ENCODE results near the gene ADARB2. TPM values are rescaled to one million over a fixed set of nuclear protein-coding genes. Genes with fewer than 3 reads are reported as not detected.
A peak's percentile ranks its signal among the peaks of the same experiment; 100 is the strongest.

The ADARB2 gene
- total RNA-seq, 8 experiments from 2014 or later: 0.13 to 2.6 (median 1.5) TPM

GRCh38 chr10:1393481-1393880 is 343.8 kb downstream of the ADARB2 start:
- 37 to 100% (median 92%) methylated on average over 1 to 8 of the region's 8 CpGs; no CpG with 5 or more reads in 1 of the 10 experiments for WGBS, 10 experiments
- H3K4me1 ChIP-seq (replicated peaks in 1 of 2): peaks cover 6 to 8% of the 10 kb centered on the region in 2 donors
- in situ Hi-C loops (cut with MboI; ENCODE audit: low pct_unique_long_range_greater_than_20kb in 2 of 9, low sequenced_read_pairs in 9 of 9, unreplicated experiment in 9 of 9): no loop called here
- H3K27ac ChIP-seq: no peak overlapping the region
- no peak for ATAC-seq (replicated peaks in 6 of 8)
- H3K4me3 ChIP-seq: no peak overlapping the region

DNA sequence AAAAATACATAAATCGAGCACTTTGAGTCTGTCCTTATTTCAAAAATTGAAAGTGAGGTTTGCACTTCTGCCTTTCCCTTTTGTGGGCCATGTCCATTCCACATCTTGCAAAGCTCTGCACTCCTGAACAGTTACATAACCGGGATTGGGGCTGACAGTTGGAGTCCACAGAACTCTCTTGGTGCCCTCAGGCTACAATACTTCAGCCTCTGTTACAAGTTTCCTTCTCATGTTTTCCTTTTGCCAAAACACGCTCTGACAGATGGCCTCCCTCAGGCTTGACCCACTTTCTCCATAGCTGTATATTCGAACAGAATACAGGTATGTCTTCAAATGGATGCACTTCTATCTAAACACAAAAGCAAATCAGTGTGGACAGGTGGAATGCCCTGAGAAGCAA is 345.2 kb downstream of the ADARB2 start:
- 0 to 94% (median 0%) methylated on average over 1 to 4 of the region's 4 CpGs; no CpG with 5 or more reads in 3 of the 10 experiments for WGBS, 10 experiments

GRCh38 chr10:1390200-1390599 is 347.1 kb downstream of the ADARB2 start:
- Histone ChIP-seq H3K4me1 (replicated peaks in 1 of 2) (no peaks in the 10 kb centered on the region), H3K4me3 (no peak overlapping the region), H3K27ac (no peak overlapping the region)
- ATAC-seq (replicated peaks in 6 of 8): no peak
- in situ Hi-C loops (cut with MboI; ENCODE audit: low pct_unique_long_range_greater_than_20kb in 2 of 9, low sequenced_read_pairs in 9 of 9, unreplicated experiment in 9 of 9): no loop called here
- WGBS, 10 experiments: 0 to 100% (median 82%) methylated on average over 1 to 3 of the region's 3 CpGs

More for the DNA sequence above, 345.2 kb downstream of the ADARB2 start:
- peaks cover 6 to 8% of the 10 kb centered on the region in 2 donors for H3K4me1 ChIP-seq (replicated peaks in 1 of 2)
- no peak for ATAC-seq (replicated peaks in 6 of 8)
- in situ Hi-C loops (cut with MboI; ENCODE audit: low pct_unique_long_range_greater_than_20kb in 2 of 9, low sequenced_read_pairs in 9 of 9, unreplicated experiment in 9 of 9): no loop called here
- H3K27ac ChIP-seq: no peak overlapping the region
- H3K4me3 ChIP-seq: no peak overlapping the region

GRCh38 chr10:1384026-1384425 is 353.3 kb downstream of the ADARB2 start:
- Histone ChIP-seq H3K4me1 (replicated peaks in 1 of 2) (peaks cover 9 to 19% of the 10 kb centered on the region in 2 donors), H3K27ac (no peak overlapping the region), H3K4me3 (no peak overlapping the region)
- WGBS, 10 experiments: 0 to 100% (median 87%) methylated on average over 1 to 5 of the region's 5 CpGs; no CpG with 5 or more reads in 1 of the 10 experiments
- in situ Hi-C loops (cut with MboI; ENCODE audit: low pct_unique_long_range_greater_than_20kb in 2 of 9, low sequenced_read_pairs in 9 of 9, unreplicated experiment in 9 of 9): no loop called here
- no peak for ATAC-seq (replicated peaks in 6 of 8)

- WGBS, 10 experiments: 0 to 100% (median 83%) methylated on average over 1 to 8 of the region's 13 CpGs; no CpG with 5 or more reads in 1 of the 10 experiments
- Histone ChIP-seq H3K4me1 (replicated peaks in 1 of 2) (peaks cover 13 to 26% of the 10 kb centered on the region in 2 donors), H3K27ac (no peak overlapping the region), H3K4me3 (no peak overlapping the region)
- in situ Hi-C loops (cut with MboI; ENCODE audit: low pct_unique_long_range_greater_than_20kb in 2 of 9, low sequenced_read_pairs in 9 of 9, unreplicated experiment in 9 of 9): no loop called here
- ATAC-seq (replicated peaks in 6 of 8): no peak
Measured at GRCh38 chr10:1382711-1383110, 354.6 kb downstream of the ADARB2 start.

DNA sequence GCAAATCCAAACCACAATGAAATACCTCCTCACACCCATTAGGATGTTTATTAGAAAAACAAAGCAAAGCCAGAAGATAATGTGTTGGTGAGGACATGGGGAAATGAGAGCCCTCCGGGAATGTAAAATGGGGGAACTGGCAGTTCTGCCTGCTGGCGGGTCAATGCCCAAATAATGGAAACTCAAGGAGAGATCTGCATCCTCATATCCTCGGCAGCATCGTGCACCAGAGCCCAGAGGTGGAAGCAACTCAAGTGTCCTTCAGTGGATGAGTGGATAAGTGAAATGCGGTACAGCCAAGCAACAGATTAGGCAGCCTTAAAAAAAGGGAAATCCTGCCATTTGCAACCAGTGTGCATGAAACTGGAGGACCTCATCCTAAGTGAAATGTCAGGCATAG is 356.0 kb downstream of the ADARB2 start:
- Histone ChIP-seq H3K4me3 (no peak overlapping the region), H3K4me1 (replicated peaks in 1 of 2) (peaks cover 17 to 30% of the 10 kb centered on the region in 2 donors), H3K27ac (no peak overlapping the region)
- WGBS, 10 experiments: 0 to 86% (median 40%) methylated on average over 1 to 5 of the region's 5 CpGs; no CpG with 5 or more reads in 3 of the 10 experiments
- in situ Hi-C loops (cut with MboI; ENCODE audit: low pct_unique_long_range_greater_than_20kb in 2 of 9, low sequenced_read_pairs in 9 of 9, unreplicated experiment in 9 of 9): no loop called here
- ATAC-seq (replicated peaks in 6 of 8): no peak

GRCh38 chr10:1380088-1380671 is 357.1 kb downstream of the ADARB2 start:
- in situ Hi-C loops (cut with MboI; ENCODE audit: low pct_unique_long_range_greater_than_20kb in 2 of 9, low sequenced_read_pairs in 9 of 9, unreplicated experiment in 9 of 9): no loop called here
- H3K4me3 ChIP-seq: no peak overlapping the region
- ATAC-seq (replicated peaks in 6 of 8): peak in 5 of 8 experiments; percentile 25 to 71 (median 64)
- peaks cover 17 to 30% of the 10 kb centered on the region in 2 donors for H3K4me1 ChIP-seq (replicated peaks in 1 of 2)
- WGBS, 10 experiments: 1 to 56% (median 29%) methylated on average over 2 to 13 of the region's 16 CpGs; no CpG with 5 or more reads in 1 of the 10 experiments
- H3K27ac ChIP-seq: no peak overlapping the region

DNA sequence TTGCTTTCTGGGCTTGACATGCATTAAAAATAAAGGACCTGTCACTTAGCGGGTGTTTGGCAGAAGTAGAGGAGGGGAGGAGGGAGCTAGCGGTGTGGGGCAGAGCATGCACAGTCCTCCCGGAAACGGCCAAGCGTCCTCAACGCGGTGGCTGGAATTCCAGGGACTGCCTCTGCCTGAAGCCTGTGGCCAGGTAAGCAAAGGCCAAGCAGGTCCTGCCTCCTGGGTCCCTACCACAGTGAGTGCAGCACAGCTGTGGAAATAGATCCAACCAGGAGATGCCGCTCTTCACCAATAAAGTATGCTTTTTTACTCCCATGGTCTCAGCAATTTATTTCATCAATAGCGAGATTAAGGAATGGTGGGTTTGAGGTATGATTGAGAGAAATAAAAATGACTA is 357.7 kb downstream of the ADARB2 start:
- in situ Hi-C loops (cut with MboI; ENCODE audit: low pct_unique_long_range_greater_than_20kb in 2 of 9, low sequenced_read_pairs in 9 of 9, unreplicated experiment in 9 of 9): no loop called here
- 4 to 100% (median 60%) methylated on average over 2 to 8 of the region's 9 CpGs; no CpG with 5 or more reads in 5 of the 10 experiments for WGBS, 10 experiments
- H3K4me1 ChIP-seq (replicated peaks in 1 of 2): peaks cover 17 to 34% of the 10 kb centered on the region in 2 donors
- no peak overlapping the region for H3K27ac ChIP-seq
- ATAC-seq (replicated peaks in 6 of 8): peak in 5 of 8 experiments; percentile 20 to 45 (median 38)
- H3K4me3 ChIP-seq: no peak overlapping the region

DNA sequence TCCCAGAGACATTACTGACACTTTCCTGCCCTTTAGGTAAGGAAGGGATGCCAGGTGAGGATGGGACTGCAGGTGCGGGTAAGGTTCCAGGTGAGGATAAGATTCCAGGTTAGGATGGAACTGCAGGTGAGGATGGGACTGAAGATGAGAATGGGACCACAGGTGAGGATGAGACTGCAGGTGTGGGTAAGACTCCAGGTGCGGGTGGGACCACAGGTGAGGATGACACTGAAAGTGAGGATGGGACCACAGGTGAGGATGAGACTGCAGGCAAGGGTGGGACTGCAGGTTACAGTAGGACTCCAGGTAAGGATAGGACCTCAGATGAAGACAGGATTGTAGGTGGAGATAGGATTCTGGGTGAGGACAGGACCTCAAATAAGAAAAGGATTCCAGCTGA is 358.9 kb downstream of the ADARB2 start:
- no peak for ATAC-seq (replicated peaks in 6 of 8)
- 0 to 100% (median 59%) methylated on average over 1 to 2 of the region's 2 CpGs; no CpG with 5 or more reads in 2 of the 10 experiments for WGBS, 10 experiments
- Histone ChIP-seq H3K27ac (no peak overlapping the region), H3K4me1 (replicated peaks in 1 of 2) (peaks cover 17 to 38% of the 10 kb centered on the region in 2 donors), H3K4me3 (no peak overlapping the region)
- in situ Hi-C loops (cut with MboI; ENCODE audit: low pct_unique_long_range_greater_than_20kb in 2 of 9, low sequenced_read_pairs in 9 of 9, unreplicated experiment in 9 of 9): no loop called here

- 7 to 93% (median 69%) methylated on average over 3 to 10 of the region's 14 CpGs; no CpG with 5 or more reads in 3 of the 10 experiments for WGBS, 10 experiments
- peak in 4 of 8 experiments; percentile 24 to 49 (median 30) for ATAC-seq (replicated peaks in 6 of 8)
- no peak overlapping the region for H3K27ac ChIP-seq
- in situ Hi-C loops (cut with MboI; ENCODE audit: low pct_unique_long_range_greater_than_20kb in 2 of 9, low sequenced_read_pairs in 9 of 9, unreplicated experiment in 9 of 9): no loop called here
- H3K4me1 ChIP-seq (replicated peaks in 1 of 2): peaks cover 17 to 38% of the 10 kb centered on the region in 2 donors
- no peak overlapping the region for H3K4me3 ChIP-seq
Measured at GRCh38 chr10:1377740-1378397, 359.5 kb downstream of the ADARB2 start.

DNA sequence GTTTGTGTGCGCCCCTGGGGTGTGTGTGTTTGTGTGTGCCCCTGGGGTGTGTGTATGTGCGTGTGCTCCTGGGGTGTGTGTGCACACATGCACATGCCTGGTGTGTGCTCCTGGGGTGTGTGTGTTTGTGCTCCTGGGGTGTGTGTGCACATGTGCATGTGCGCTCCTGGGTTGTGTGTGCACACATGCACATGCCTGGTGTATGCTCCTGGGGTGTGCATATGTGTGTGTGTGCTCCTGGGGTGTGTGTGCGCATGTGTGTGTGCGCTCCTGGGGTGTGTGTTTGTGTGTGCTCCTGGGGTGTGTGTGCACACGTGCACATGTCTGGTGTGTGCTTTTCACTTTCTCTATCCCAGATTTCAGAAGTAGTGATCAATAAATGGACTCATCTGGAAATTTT is 360.1 kb downstream of the ADARB2 start:
- ATAC-seq (replicated peaks in 6 of 8): no peak
- 40 to 100% (median 84%) methylated on average over 1 to 3 of the region's 6 CpGs; no CpG with 5 or more reads in 4 of the 10 experiments for WGBS, 10 experiments
- H3K4me1 ChIP-seq (replicated peaks in 1 of 2): peaks cover 17 to 38% of the 10 kb centered on the region in 2 donors
- H3K4me3 ChIP-seq: no peak overlapping the region
- in situ Hi-C loops (cut with MboI; ENCODE audit: low pct_unique_long_range_greater_than_20kb in 2 of 9, low sequenced_read_pairs in 9 of 9, unreplicated experiment in 9 of 9): no loop called here
- no peak overlapping the region for H3K27ac ChIP-seq

DNA sequence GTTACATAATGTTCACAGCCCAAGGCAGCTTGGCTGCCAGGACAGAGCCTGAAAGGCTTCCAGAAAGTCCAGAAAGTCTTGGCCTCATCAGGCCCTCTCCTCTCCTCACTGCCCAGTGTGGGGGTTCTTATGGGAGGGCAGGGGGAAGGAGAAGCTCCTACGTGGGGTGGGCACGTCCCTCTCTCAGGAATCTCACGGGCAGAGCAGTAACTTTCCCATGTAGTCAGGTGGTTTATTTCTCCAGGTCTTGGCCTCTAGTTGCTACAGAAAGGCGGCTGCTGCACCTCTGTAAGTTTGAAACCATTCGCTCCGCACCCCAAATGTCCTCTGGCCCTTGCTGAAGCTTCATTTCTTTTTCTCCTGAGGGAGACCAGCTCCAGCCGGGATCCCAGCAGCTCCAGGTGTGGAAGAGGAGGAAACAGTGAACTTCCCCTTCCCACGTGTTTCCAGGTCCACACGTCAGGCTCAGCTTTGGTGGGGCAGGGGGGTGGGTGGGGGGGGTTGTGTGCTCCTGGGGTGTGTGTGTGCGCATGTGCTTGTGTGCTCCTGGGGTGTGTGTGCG is 360.9 kb downstream of the ADARB2 start:
- peaks cover 17 to 38% of the 10 kb centered on the region in 2 donors for H3K4me1 ChIP-seq (replicated peaks in 1 of 2)
- 28 to 84% methylated on average over 2 to 3 of the region's 11 CpGs; no CpG with 5 or more reads in 8 of the 10 experiments for WGBS, 10 experiments
- no peak overlapping the region for H3K27ac ChIP-seq
- in situ Hi-C loops (cut with MboI; ENCODE audit: low pct_unique_long_range_greater_than_20kb in 2 of 9, low sequenced_read_pairs in 9 of 9, unreplicated experiment in 9 of 9): no loop called here
- no peak overlapping the region for H3K4me3 ChIP-seq
- no peak for ATAC-seq (replicated peaks in 6 of 8)
